Endothelial cell of umbilical vein (primary cell): Measurements from ENCODE around the gene C9orf72.

ENCODE experiments used
- EZH2 ChIP-seq: IDR thresholded peaks from 2 replicates; pipeline ENCODE4 v1.6.1; 2012; ENCODE audit warnings: borderline replicate concordance, low read depth, mild to moderate bottlenecking, moderate library complexity, low read length, inconsistent platforms; ENCODE audit not compliant: severe bottlenecking
- POLR2A ChIP-seq: IDR thresholded peaks from 2 replicates; pipeline ENCODE4 v1.6.1; 2012; ENCODE audit warnings: low read depth, mild to moderate bottlenecking, control low read depth, low read length
- POLR2AphosphoS5 ChIP-seq: IDR thresholded peaks from 2 replicates; pipeline ENCODE4 v1.6.1; 2012; ENCODE audit warnings: low read depth, mild to moderate bottlenecking, control low read depth, low read length, moderate library complexity; ENCODE audit not compliant: insufficient read depth
- TF ChIP-seq, protein P1 (sequence below), 2 donors: IDR thresholded peaks; 1 replicate in 1 of 2; 2 replicates in 1 of 2; pipeline ENCODE4 v1.5.1; 2011; ENCODE audit warnings: low read length in 2 of 2, mild to moderate bottlenecking in 2 of 2, moderate library complexity in 2 of 2, control low read depth in 1 of 2, inconsistent platforms in 1 of 2, low read depth in 1 of 2; ENCODE audit not compliant: insufficient read depth in 1 of 2; ENCODE audit errors: extremely low read depth in 1 of 2
- TF ChIP-seq, protein P2 (sequence below): IDR thresholded peaks from 2 replicates; pipeline ENCODE4 v1.6.1; 2011; ENCODE audit not compliant: insufficient read depth, insufficient read length

DNA sequence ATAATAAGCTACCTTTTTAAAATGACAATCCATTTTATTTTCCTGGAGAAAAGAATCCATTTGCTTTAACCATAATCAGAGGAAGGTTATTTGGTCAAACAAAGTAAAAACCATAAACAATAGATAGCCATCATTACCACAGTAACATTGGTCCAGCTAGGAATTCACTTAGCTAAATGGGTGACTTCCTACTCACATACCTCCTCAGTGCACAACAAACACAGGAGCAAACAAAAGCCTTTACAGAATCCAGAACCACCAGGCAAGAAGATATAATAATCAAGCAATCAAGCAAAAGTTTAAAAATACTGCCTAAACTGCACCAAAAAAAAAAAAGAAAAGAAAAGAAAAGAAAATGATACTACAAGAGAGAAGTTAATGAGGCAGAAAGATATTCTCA, 50.1 kb downstream of the C9orf72 start:
- TF ChIP-seq POLR2AphosphoS5: no peak
- TF ChIP-seq, protein P1, sequence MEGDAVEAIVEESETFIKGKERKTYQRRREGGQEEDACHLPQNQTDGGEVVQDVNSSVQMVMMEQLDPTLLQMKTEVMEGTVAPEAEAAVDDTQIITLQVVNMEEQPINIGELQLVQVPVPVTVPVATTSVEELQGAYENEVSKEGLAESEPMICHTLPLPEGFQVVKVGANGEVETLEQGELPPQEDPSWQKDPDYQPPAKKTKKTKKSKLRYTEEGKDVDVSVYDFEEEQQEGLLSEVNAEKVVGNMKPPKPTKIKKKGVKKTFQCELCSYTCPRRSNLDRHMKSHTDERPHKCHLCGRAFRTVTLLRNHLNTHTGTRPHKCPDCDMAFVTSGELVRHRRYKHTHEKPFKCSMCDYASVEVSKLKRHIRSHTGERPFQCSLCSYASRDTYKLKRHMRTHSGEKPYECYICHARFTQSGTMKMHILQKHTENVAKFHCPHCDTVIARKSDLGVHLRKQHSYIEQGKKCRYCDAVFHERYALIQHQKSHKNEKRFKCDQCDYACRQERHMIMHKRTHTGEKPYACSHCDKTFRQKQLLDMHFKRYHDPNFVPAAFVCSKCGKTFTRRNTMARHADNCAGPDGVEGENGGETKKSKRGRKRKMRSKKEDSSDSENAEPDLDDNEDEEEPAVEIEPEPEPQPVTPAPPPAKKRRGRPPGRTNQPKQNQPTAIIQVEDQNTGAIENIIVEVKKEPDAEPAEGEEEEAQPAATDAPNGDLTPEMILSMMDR (IDR thresholded peaks at IDR 0.05; ENCODE audit: extremely low read depth in 1 of 2, insufficient read depth in 1 of 2, low read depth in 1 of 2, low read length in 2 of 2): no peak
- TF ChIP-seq, protein P2, sequence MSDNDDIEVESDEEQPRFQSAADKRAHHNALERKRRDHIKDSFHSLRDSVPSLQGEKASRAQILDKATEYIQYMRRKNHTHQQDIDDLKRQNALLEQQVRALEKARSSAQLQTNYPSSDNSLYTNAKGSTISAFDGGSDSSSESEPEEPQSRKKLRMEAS: no peak
- no peak for TF ChIP-seq POLR2A
- TF ChIP-seq EZH2: no peak
